HG02763 (cell line): ENCODE measurements around the gene HTRA2.
A peak's percentile ranks its signal among the peaks of the same experiment; 100 is the strongest.

Experiments used
- ATAC-seq: cut with Tn5 transposase; IDR thresholded peaks from one replicate; pipeline ENCODE4 v1.9.1; 2021; ENCODE audit warnings: mild to moderate bottlenecking, moderate library complexity; ENCODE audit not compliant: unreplicated experiment

HTRA2 gene

DNA sequence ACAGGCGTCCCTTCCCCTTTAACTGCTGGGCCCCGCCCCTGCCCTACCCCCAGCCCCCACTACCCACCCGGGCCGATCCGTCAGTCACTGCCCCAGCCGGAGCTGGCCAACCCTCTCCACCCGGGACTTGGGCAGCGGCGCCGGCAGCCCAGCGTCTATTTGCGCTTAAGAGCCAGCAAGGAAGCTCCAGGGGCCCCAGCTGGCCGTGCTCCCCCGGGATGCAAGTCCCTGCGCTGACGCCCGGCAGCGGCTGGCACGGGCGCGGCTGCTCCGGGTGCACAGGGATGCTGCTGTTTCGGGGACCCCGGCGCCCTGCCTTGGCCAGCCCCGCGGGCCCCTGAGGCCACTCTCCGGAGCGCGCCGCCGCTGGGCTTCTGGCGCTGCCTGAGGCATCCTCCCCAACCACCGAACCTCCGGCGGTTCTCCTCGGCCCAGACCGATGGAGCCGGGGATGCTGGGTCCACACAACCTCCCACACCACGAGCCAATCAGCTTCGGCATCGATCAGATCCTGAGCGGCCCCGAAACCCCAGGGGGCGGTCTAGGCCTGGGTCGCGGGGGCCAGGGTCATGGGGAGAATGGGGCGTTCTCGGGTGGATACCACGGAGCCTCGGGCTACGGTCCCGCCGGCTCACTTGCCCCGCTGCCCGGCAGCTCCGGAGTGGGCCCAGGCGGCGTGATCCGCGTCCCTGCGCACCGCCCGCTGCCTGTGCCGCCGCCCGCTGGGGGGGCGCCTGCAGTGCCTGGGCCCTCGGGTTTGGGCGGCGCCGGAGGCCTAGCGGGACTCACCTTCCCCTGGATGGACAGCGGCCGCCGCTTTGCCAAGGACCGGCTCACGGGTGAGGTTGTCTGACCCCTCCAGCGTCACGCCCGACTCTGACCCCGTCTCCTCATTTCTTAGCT, 15.1 kb upstream of the HTRA2 start, which contains the start of gene TLX2:
TLX2 (plus strand) TSS at position 83 of the 903 bp plus-strand sequence; CDS start at position 440, 357 bp downstream.
- ATAC-seq, result no peak

DNA sequence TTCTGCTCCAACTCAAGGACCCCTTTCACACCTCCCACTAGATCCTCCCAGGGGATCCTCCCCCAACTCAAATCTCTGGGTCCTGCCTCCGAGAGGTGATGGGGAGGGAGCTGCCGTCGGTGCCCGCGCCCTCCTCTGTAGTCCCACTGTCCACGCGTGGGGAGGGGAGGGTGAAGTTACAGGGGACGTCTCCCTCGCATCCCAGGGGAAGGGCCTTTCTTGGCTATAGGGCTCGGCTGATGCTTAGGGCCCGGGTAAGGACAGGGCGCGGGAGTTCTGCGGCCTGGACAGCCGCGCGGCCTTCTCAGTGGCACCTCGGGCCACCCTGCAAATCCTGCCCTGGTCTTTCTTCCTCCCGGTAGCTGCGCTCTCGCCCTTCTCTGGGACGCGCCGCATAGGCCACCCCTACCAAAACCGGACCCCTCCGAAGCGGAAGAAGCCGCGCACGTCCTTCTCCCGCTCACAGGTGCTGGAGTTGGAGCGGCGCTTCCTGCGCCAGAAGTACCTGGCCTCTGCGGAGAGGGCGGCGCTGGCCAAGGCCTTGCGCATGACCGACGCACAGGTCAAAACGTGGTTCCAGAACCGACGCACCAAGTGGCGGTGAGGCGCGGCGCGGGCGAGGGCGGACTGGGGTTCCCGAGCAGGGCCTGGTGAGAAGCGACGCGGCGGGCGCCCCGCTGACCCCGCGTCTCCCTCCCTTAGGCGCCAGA, 14.3 kb upstream of the HTRA2 start:
- ATAC-seq, result no peak

DNA sequence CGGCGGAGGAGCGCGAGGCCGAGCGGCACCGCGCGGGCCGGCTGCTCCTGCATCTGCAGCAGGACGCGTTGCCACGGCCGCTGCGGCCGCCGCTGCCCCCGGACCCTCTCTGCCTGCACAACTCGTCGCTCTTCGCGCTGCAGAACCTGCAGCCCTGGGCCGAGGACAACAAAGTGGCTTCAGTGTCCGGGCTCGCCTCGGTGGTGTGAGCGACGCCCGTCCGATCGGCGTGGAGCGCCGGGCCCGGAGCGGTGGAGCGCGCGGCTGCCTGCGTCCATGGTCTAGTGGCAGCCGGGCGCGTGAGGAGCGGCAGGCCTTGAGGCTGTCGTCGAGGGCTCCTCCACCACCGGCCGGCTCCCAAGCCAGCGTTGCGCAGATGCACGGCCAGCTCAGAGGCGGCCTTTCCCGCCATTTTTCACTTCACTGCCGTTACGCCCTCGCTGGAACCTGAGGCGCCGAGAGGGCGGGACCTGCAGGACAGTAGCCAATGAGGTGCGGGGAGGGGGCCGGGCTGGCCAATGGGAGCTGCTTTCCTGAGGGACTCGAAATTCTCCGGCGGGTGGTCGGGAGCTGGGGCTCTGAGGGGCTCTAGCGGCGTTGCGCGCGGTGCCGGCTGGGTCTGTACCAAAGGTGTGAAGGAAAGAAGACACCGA, 13.6 kb upstream of the HTRA2 start:
- peak; percentile 77 for ATAC-seq

DNA sequence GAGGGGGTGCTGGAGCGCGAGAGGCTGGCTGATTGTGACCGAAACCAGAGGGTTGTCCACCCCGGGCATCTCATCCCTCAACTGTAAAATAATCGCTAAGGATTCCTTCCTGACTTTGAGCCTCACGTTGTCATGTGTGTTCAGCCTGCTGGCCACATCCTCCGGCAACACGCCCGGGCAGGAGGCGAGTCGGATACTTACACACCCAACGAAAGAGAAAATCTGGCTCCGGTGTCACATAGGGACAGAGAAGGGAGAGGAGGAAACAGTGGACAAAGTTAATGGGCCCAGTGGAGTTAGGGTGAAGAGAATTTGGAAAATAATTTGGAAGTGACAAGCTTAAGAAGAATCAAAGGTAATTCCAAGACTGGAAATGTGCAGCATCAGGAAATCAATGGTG, 13.1 kb upstream of the HTRA2 start:
- no peak for ATAC-seq

DNA sequence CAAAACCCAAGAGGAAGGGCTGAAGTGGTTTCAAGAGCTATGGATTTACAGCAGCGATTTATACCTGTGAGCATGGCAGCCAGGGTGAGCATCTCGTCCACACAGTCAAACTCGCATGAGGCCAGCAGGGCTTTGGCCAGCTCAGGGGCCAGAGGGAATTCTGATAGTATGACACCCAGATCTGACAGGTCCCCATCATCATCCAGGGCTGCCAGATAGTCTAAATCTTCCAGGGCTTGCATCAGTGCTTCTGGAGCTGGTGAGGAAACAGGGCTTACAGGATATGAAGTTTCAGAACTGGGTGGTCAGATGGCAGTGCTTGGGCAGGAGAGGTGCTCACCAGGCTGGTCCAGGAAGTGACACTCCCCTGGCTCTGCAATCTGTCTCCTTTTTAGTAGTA, 7.2 kb upstream of the HTRA2 start:
- ATAC-seq, result no peak

DNA sequence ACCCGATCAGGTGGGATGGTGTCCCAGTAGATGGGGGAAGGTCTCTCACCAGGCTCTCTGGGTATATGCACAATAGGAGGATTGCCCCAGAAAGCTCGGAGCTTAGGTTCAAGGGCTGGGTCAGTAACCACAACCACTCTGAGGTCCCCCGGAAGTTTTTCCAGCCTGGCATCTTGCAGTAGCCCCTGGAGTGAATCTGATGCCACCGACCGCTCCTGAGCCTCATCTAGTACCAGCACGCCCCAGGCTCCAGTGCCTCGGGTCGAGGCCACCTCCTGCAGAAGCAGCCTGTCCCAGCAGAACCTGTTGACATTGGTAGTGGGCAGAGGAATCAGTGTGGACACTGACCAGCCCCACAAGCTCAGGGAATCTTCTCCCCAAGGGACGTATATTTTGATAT, 5.7 kb upstream of the HTRA2 start:
- no peak for ATAC-seq

DNA sequence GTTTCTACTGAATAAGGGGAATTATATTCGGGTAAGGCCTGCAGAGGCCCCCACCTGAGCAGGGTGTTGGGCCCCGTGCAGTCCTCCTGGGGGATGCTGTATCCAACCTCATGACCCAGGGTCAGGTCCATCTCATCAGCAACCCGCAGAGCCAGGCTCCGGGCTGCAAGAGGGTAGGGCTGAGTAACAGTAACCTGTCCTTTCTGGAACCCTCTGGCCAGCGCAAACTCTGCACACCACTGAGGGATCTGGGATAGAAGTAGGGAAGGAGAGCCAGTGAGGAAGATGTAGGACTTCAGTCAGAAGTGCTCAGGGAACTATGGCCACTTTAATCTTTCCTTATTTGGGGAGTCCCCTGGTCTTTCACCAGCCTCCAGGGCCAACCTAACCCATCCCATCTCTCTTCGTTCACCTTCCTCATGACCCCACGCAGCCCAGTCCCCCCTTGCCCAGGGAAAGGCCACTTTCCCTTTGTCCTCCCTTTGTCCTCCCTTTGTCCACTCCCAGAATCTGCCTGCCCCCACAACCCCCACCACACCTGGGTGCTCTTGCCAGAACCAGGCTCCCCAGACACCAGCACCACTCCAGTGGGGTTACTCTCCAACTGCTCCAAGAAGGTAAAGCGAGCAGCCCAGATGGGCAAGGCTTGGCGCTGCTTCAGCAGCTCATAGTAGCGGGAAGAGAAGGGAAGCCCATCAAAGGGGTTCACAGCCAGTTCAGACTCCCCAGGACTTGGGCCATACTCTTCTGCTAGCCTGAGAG, 4.6 kb upstream of the HTRA2 start:
- ATAC-seq, result no peak

DNA sequence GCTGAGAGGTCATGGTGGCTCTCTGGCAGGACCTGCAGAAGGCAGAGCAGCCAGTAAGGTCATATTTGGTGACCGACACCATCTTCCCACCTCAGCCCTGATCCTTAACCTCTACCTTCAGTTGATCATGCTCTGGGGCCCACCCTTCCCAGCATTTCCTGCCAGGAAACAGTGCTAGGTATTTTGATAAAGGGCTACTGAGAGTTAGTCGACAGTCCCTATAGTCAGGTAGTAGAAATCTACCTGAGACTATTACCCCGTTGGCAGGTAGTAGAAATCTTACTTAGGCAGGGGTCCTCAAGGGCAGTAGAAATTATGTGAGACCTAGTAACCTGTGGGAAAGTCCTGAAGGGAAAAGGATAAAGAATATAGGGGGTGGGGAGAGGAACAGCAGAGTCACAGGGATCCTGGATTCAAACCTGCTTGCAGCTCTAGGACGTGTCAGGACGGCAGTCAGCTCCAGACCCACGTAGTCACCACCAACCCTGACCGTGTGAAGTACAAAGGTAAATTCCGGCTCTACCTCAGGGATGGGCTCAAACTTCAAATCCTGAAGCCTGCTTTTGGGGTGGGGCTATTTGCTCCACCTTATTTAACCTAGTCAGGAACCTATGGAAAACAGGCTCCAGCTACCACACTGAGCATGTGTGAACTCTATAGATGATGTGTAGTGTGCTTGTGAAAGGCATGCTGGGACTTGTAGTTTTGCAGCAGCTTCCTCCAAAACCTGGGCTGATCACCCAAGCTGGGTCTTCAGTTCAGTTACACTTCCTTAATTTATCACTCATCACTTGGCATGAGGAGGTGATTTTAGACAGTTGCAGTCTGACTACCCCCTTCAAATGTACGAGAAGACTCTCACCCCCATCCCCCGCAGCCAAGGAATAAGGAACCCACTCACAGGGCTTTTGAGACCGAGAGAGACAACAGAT, 3.8 kb upstream of the HTRA2 start, which contains the start of gene DQX1:
DQX1 (minus strand) TSS at position 515 of the 932 bp plus-strand sequence; CDS start at position 13, 502 bp downstream.
- no peak for ATAC-seq

DNA sequence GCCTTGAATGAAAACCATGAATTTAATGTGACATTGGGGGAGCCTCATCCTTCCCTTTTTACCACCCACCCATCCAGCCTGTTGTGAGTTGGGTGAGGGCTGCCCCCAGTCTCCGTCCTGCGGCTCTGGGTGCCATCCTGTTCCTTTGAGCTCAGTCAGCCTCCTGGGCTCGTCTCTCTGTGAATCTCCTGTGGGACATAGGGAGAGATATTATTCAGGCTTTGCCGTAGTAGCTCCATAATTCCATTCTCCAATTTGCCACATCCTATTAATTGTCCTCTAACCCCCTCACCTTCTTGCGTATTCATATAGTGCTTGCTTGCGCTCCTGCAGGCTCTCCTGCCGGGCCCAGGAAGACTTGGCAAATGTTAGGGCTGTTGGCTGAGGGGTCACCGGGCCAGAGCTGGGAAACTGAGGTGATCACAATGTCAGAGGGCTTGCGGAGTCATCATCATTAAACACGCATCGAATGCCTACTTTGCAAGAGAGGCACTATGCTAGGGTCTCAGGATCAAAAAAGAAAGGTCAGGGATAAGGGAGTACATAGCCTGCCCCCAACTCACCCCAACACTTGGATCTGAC, 3.0 kb upstream of the HTRA2 start:
- ATAC-seq, result no peak

DNA sequence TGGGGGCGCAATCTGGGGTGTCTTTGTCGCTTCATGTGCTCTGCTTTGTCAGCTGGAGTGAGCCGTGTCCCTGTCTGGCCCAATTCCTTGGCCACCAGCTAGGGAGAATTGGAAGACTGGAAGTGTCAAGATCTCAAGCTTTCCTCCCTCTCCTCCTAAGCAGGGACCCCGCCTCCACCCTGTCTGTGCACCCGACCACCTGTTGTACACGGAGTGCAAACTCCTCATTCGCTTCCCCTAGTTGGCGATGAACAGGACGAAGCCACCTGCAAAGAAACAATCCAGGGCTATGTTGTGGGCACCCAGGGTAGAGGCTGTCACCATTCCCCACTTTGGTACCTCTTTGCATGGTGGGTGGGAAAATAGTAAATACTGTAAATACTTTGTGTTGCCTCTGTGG, 2.0 kb upstream of the HTRA2 start:
- no peak for ATAC-seq

DNA sequence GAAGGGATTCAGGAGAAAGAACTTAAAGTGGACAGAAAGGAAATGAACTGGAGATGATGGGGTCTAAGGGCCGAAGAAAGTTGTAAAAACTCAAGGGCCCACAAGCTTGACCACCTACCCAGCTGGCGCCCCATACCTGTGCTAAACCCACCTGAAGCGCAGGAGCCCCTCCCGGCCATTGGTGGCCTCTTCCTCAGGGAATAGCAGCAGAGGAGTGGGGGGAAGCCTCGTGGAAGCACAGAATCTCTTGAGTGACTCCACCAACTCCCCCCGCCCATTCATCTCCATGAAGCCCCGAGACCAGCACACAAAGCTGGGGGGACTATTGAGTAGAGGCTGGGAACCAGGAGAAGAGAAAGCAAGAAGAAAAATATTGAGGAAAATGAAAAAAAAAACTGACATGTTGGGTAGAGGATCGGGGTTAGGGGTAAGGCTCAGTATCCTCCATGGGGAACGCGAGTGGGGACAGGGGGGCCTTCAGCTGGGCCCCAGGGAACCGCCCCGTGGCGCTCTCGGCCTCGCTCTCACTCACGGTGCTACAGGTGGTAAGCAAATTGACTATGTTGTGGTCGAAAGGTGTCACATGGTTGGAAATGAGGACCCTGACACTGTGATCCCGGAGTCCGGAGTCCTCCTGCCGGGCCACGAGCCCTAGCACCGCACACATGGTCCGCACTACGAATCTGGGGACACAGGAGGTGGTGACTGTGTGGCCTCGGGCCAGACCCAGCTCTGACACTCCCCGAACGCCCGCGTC, 955 bp upstream of the HTRA2 start:
- ATAC-seq, result peak; percentile 5

DNA sequence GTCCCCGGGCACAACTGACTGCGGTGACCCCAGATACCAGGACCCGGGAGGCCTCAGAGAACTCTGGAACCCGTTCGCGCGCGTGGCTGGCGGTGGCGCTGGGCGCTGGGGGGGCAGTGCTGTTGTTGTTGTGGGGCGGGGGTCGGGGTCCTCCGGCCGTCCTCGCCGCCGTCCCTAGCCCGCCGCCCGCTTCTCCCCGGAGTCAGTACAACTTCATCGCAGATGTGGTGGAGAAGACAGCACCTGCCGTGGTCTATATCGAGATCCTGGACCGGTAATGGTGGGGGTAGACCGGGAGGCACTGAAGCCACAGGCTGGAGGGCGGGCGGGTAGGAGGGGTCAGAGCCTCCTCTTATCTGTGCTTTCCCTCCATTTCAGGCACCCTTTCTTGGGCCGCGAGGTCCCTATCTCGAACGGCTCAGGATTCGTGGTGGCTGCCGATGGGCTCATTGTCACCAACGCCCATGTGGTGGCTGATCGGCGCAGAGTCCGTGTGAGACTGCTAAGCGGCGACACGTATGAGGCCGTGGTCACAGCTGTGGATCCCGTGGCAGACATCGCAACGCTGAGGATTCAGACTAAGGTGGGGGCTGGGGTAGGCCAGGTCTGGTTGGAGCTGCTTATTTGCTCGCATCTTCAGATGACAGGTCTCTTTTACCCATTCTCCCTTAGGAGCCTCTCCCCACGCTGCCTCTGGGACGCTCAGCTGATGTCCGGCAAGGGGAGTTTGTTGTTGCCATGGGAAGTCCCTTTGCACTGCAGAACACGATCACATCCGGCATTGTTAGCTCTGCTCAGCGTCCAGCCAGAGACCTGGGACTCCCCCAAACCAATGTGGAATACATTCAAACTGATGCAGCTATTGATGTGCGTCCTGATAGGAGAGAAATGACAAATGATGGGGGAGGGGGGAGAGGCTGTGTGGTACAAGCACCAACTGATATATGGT, 780 bp downstream of the HTRA2 start:
- ATAC-seq, result no peak

DNA sequence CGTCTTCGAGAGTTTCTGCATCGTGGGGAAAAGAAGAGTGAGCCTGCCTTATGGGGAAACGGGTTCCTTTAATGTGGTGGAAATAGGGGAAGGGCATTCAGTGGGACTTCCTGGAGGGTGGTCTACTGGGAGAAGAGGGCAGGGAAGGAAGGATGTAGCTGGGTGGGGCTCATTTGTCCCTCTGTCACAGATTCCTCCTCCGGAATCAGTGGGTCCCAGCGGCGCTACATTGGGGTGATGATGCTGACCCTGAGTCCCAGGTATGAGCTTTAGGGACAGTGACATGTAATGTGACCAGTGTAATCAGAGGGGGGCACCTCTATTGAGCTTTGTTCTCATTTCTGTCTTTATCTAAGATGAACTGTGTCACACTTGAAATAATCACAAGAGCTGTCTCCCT, 1.9 kb downstream of the HTRA2 start:
- no peak for ATAC-seq

DNA sequence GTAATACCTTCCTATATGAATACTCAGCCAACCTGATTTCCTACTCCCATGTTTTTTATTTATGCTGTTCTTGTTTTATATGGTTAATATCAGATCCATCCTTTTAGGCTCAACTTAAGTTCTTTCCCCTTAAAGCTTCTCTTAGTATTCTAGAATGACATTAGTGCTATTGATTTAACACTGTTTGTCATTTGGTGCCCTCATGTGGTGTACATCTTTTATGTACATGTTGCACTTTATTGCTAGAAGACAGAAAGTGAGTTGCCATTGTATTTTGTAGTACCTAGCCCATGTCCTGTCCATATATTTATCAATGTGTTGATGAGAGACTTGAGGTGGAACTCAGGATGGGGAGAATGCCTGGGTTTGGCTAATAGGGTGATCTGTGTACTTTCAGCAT, 2.5 kb downstream of the HTRA2 start:
- no peak for ATAC-seq

DNA sequence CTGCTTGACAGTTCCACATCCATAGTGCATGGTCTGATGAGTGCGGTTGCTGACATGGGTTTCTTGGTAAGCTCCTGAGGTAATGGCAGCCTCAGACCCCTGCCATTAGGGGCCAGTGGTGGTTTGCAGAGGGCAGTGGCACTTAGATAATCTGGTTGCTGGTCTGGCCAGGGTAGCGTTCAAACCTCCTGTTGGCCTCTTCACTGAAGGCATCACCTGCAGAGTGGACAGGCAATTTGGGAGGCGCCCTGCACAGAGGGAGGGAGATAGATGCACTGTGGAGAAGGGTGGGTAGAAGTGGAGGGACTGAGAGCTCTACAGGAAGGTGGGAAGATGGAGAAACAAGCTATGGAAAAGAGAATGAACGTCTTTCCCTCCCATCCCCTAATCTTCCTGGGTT, 3.7 kb downstream of the HTRA2 start:
- ATAC-seq, result no peak

DNA sequence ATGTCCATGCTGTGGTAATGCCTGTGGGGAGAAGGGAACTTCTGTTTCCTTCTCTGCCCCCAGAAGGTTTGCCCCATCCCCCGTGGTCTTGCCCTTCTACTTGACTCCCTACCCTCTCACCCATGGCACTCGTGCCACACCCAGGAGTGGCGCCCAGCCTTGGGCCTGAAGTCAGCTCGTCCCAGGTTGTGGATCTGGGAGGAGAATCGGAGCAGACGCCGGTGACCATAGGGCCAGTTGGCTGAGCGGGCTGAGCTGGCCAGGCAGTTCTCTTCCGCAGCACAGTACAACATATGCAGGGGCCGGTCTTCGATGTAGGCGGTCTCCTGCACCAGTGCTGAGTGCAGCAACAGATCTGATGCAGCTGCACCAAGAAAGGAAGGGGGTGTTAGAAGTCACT, 4.7 kb downstream of the HTRA2 start:
- ATAC-seq, result no peak

DNA sequence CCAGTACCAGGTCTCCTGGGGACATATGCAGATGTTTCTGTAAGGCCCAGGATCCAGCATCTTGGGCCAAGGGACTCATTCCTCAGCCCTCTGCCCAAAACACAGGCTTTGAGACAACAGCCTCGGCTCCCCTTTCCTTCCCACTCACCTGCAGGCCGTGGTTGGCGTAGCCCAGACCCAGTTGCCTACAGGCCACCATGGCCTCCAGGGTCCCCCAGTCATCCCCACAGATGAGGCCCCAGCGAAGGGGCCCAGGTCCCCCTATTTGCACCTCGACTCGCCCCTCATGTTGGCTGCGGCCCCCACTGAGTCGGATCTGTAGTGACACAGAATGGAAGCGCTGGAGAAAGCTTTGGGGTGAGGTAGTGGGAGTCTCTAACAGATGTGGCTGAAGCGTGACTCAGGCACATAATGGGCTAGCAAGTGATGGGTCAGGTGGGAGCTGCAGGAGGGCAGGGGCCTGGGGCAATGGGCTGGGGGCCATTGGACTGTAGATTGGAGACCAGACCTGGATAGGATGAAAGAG, 5.8 kb downstream of the HTRA2 start:
- ATAC-seq, result no peak
